ENCODE measurements around the gene INAFM2. TPM values are rescaled to one million over a fixed set of nuclear protein-coding genes. Genes with fewer than 3 reads are reported as not detected.

Gene INAFM2
- total and polyA plus RNA-seq, 2 donors (not counting 3 experiments of a cell fraction or from before 2014, with no cell fraction given), result 10.4 to 24.1 TPM

DNA sequence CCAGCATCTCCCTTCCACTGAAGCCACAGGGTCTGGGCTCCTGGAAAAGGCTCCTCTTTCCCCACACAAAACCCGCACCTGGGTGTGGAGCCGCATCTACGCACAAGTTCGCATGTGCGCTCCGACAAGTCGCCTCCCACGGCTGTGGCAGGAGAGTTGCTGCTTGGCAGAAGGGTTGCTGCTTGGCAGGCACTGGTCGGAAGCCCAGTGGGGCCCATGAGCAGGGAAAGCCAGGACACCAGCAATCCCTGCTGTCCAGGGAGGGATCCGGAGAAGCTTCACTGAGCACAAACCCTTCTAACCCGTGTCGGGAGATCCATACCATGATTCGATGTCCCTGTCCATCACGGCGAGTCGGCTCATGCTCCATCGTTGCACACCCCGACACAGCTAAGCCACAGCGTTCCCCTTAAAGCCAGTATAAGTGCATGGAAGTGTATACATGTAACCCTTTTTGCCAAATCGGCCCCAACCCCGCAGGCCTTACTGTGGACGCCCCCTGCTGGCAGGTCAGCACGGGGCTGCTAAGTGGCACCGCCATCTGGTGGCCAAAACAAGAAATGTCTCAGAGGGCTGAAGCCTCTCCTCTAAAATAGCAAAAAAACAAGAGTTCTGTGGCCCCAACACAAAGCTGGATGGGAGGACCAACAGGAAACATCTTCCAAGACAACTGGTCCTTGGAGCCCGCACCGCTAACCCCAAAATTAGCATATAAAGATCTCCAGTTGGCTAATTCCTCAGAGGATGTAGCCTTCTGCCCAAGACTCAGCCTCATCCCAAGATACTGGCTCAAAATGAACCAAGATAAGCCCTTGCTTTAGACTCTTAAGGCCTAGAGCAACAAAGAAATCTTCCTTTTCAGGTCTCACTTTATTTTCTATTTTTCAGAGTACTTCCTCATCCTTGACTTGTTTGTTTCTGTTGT, 48.9 kb upstream of the INAFM2 start:
- no peak overlapping the region for H2AFZ ChIP-seq (ENCODE audit: low read depth, low read length)
- H3K9me3 ChIP-seq (replicated peaks; ENCODE audit: control insufficient read depth, insufficient read depth, low read length), result no peaks in the 10 kb centered on the region
- intact Hi-C loops (cut with micrococcal nuclease) (loop anchor here (1.0 to 10.0 kb wide), 4 partner anchors 35 to 229 kb away; partner anchors contain the start of genes BMF and PAK6), dilution Hi-C loops (cut with MboI; ENCODE audit: extremely low pct_ligation_motif_present, low sequenced_read_pairs) (no loop called here)
- ChIA-PET POLR2A (no interaction called here), CTCF (interaction anchor here (0.6 to 20.1 kb wide), 70 partner anchors 9 to 589 kb away, joined by 3 to 879 read pairs (median 6); partner anchors contain the start of genes ANKRD63, BAHD1, BMF and CCDC9B)
- peaks cover 17 to 25% of the 10 kb centered on the region in 2 experiments for H3K27me3 ChIP-seq (ENCODE audit: control insufficient read depth in 2 of 2, insufficient read depth in 2 of 2, low read length in 2 of 2)
- BruUV-seq (replicated peaks), result no TSS peak
- no peaks in the 10 kb centered on the region for H3K9me1 ChIP-seq (replicated peaks; ENCODE audit: control insufficient read depth, extremely low read depth, insufficient read depth, low read length)
- no peak overlapping the region for H3K4me2 ChIP-seq (ENCODE audit: insufficient read depth, low read length)
- FAIRE-seq, result peak; percentile 85
- no peak overlapping the region for H3K27ac ChIP-seq (ENCODE audit: insufficient read depth, low read depth, low read length)
- DNase-seq (ENCODE audit: low read depth, low spot score), result peak; percentile 82
- H3K4me1 ChIP-seq (ENCODE audit: control insufficient read depth, extremely low read depth, insufficient read depth, low read length), result no peaks in the 10 kb centered on the region
- H3K79me2 ChIP-seq (ENCODE audit: control insufficient read depth, insufficient read depth, low read length), result no peaks in the 10 kb centered on the region
- no peak overlapping the region for H3K9ac ChIP-seq (replicated peaks; ENCODE audit: extremely low read depth, insufficient read depth, low read length)
- TF ChIP-seq, protein P1, sequence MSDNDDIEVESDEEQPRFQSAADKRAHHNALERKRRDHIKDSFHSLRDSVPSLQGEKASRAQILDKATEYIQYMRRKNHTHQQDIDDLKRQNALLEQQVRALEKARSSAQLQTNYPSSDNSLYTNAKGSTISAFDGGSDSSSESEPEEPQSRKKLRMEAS (IDR thresholded peaks at IDR 0.05; ENCODE audit: insufficient read depth, insufficient read length), result no peak
- TF ChIP-seq, protein P2, sequence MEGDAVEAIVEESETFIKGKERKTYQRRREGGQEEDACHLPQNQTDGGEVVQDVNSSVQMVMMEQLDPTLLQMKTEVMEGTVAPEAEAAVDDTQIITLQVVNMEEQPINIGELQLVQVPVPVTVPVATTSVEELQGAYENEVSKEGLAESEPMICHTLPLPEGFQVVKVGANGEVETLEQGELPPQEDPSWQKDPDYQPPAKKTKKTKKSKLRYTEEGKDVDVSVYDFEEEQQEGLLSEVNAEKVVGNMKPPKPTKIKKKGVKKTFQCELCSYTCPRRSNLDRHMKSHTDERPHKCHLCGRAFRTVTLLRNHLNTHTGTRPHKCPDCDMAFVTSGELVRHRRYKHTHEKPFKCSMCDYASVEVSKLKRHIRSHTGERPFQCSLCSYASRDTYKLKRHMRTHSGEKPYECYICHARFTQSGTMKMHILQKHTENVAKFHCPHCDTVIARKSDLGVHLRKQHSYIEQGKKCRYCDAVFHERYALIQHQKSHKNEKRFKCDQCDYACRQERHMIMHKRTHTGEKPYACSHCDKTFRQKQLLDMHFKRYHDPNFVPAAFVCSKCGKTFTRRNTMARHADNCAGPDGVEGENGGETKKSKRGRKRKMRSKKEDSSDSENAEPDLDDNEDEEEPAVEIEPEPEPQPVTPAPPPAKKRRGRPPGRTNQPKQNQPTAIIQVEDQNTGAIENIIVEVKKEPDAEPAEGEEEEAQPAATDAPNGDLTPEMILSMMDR (IDR thresholded peaks at IDR 0.05; ENCODE audit: extremely low read depth in 1 of 2, insufficient read depth in 1 of 2, low read depth in 1 of 2, low read length in 2 of 2), result peak; percentile 100
- no peak for TF ChIP-seq FOS (IDR thresholded peaks at IDR 0.05; ENCODE audit: borderline replicate concordance, insufficient read depth, low read length)
- no peaks in the 10 kb centered on the region for H3K36me3 ChIP-seq (ENCODE audit: control insufficient read depth in 2 of 2, extremely low read depth in 1 of 2, insufficient read depth in 2 of 2, low read length in 2 of 2)
- H4K20me1 ChIP-seq (replicated peaks; ENCODE audit: control insufficient read depth, extremely low read depth, insufficient read depth, low read length), result no peaks in the 10 kb centered on the region
- no peak overlapping the region for H3K4me3 ChIP-seq (replicated peaks in 1 of 3; ENCODE audit: insufficient read depth in 1 of 3, low read depth in 1 of 3, low read length in 3 of 3)
